Gastrocnemius medialis (tissue), 4 donors: ENCODE data around the gene SV2C.

Experiments used
- POLR2A ChIP-seq, 2 donors: fragments of 450-650 bp; IDR thresholded peaks; one replicate each; pipeline ENCODE4 v1.6.1; 2017; ENCODE audit warnings: antibody characterized with exemption in 2 of 2, mild to moderate bottlenecking in 2 of 2, moderate library complexity in 2 of 2
- TF ChIP-seq, protein P1 (sequence below), 5 experiments: fragments of 450-650 bp in 3 of 5; fragments of 200-600 bp in 2 of 5; sonication (generic) in 2 of 5; IDR thresholded peaks in 4 of 5; conservative IDR thresholded peaks in 1 of 5; 1 replicate in 4 of 5; 2 replicates in 1 of 5; pipeline ENCODE4 v1.5.1; 2016 to 2019; ENCODE audit warnings: antibody characterized with exemption in 5 of 5, mild to moderate bottlenecking in 3 of 5, moderate library complexity in 3 of 5

DNA sequence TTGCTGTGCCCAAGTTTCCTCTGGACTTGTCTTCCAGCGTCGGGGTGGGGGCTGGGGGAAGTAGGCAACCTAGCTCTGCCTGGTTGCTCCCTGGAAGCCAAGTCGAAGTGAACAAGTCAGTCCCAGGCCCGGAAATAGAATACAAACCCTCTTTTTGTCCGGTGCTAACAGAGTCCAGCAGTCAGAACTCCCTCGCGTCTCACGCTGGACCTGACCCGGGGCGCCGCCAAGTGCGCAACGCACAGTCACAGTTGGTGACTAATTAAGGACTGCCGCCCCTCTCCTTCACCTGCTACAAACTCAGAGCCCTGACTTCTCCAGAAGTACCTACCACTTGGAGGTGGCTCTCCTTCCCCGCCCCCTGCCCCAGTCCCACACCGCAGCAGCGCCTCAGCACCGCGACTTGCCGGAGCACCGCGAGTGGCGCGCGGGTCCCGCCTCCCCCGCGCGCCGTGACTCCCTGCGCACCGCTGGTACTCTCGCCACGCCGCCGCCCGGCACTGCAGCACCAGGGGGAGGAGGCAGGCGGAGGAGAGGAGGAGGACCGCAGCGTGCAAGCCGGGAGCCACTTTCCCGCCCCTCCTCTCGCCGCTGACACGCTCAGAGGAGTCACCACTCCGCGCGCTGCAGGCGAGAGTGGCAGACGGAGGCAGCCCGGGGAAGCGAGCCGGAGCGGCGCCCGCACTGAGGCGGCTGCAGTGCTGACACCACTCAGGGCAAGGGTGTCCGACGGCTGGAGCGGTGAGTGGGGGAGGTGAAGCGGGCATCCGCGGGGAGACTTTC is at the start of gene SV2C:
- TF ChIP-seq, protein P1, sequence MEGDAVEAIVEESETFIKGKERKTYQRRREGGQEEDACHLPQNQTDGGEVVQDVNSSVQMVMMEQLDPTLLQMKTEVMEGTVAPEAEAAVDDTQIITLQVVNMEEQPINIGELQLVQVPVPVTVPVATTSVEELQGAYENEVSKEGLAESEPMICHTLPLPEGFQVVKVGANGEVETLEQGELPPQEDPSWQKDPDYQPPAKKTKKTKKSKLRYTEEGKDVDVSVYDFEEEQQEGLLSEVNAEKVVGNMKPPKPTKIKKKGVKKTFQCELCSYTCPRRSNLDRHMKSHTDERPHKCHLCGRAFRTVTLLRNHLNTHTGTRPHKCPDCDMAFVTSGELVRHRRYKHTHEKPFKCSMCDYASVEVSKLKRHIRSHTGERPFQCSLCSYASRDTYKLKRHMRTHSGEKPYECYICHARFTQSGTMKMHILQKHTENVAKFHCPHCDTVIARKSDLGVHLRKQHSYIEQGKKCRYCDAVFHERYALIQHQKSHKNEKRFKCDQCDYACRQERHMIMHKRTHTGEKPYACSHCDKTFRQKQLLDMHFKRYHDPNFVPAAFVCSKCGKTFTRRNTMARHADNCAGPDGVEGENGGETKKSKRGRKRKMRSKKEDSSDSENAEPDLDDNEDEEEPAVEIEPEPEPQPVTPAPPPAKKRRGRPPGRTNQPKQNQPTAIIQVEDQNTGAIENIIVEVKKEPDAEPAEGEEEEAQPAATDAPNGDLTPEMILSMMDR (IDR thresholded peaks at IDR 0.05 in 4 of 5, conservative IDR thresholded peaks at IDR 0.05 in 1 of 5) = no peak
- TF ChIP-seq POLR2A (IDR thresholded peaks at IDR 0.05) = no peak
